ENCODE measurements around the gene RPRM.

GRCh38 chr2:153455403-153455802 lies 23.2 kb downstream of the RPRM start:
- TF ChIP-seq CTCF (IDR thresholded peaks at IDR 0.05) (no peak), POLR2A (IDR thresholded peaks at IDR 0.05) (no peak)
